Activated CD4-positive, alpha-beta T cell treated with anti-CD3 and anti-CD28 coated beads for 4 hours (primary cell): ENCODE data around the gene BARHL1.

Source experiments
- DNase-seq, 2 donors: peaks; one replicate each; pipeline ENCODE4 v3.0.0-alpha.2; 2020

The BARHL1 gene

DNA sequence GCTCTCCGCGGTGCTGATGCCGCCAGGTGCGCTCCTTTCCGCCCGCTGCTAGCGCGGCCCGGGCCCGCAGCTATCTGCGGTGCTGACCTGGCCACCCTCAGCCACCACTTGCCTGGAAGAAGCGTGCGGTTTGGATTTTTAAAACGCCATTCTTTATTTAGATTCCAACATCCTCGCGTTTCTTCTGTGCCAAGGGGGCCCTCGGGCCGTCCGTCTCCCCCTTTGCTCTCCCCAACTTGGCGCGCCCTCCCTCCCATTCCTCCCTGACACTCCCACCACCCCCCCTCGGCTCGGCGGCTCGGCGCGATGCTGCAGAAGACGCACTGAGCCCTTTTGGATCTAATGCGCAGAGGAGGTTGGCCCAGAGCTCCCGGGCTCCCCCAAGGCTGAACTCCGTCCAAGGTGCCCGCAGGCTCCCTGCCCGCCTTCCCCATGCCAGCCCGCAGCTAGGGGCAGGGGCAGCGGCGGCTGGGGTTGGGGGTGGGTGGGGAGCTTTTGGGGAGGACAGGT is at the start of gene BARHL1:
BARHL1 (plus strand) TSS at position 331 of the 510 bp plus-strand sequence. CDS start 192 bp downstream, outside the sequence.
- DNase-seq, result no peak

- DNase-seq, result no peak
These were observed 47.6 kb upstream of the BARHL1 start for GRCh38 chr9:132534832-132535231.

GRCh38 chr9:132536124-132536523 is 46.3 kb upstream of the BARHL1 start:
- no peak for DNase-seq

- no peak for DNase-seq
These were observed 45.1 kb upstream of the BARHL1 start for GRCh38 chr9:132537352-132537751.

DNA sequence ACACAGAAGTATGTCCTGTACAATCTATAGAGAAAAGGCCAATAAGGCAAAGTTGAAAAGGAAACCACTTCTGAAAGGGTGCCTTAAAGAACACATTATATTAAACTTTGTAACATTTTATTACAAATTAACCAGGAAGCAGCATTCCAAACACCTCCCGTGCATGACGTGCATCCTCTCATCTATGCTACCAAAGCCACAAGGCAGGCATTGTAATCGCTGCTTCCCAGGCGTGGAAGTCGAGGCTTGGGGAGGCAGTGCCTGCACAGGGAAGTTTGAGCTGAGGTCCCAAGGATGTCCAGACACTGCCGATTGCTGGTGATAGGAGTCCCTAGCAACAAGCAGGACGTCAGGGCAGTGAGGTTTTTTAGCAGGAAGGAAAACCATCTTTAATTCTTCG is 44.3 kb upstream of the BARHL1 start:
- no peak for DNase-seq

GRCh38 chr9:132539096-132539495 is 43.3 kb upstream of the BARHL1 start:
- no peak for DNase-seq

DNA sequence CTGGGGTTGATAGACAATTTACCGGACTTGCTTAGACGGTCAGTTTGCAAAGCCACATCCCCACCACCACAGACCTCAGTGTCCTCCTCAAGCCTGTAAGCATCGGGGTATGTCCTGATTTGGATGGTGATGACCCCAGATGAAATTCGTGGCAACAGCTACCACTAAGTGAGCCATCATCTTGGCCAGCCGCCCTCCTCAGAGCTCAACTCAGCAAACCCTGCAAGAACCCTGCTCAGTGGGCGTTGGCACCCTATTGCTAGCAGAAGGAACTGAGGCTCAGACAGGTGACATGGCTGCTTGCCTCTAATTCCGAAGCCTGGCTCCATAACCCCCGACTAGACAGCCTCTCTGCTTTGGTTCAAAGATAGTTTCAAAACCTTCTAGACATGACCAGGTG is 41.4 kb upstream of the BARHL1 start:
- DNase-seq, result no peak

- DNase-seq, result no peak
These were observed 40.3 kb upstream of the BARHL1 start for GRCh38 chr9:132541870-132542830.

DNA sequence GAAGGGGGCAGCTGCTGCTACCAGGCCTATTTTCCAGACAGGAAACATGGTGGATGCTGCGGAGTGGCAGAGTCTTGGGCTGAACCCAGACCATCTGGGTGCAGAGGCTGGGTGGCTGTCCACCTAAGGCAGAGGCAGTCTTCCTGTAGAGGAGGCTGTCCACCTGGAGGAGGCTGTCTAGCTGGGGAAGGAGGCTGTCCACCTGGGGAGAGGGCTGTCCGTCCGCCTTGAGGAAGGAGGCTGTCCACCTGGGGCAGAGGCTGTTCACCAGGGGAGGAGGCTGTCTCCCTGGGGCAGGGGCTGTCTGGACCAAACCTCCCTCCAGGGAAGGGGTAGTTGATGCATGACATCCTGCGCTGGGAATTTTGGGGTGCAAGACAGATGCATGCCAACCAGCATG is 39.2 kb upstream of the BARHL1 start:
- DNase-seq, result no peak

- DNase-seq, result no peak
These were observed 38.4 kb upstream of the BARHL1 start for GRCh38 chr9:132543960-132544359.

- no peak for DNase-seq
These were observed 36.8 kb upstream of the BARHL1 start for GRCh38 chr9:132545578-132545977.

GRCh38 chr9:132546148-132547051 is 36.0 kb upstream of the BARHL1 start:
- DNase-seq, result no peak

DNA sequence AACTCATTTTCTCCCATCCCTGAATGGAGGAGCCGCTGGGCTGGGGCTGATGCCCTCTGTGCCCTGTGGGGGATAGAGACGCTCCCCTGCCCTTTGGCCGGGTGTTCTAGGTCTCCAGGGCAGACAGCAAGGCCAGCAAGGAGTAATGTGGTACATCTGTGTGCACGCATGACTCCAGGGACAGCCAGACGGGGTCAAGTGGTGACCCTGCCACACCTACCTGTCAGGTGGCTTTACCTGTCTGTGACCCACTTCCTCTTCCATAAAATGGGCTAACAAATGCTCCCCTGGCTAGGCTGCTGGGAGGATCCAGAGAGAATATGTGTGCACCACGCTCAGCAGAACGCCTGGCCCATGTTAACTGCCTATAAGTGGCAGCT is 35.4 kb upstream of the BARHL1 start:
- DNase-seq, result no peak

GRCh38 chr9:132547436-132547835 is 35.0 kb upstream of the BARHL1 start:
- no peak for DNase-seq

- no peak for DNase-seq
These were observed 34.3 kb upstream of the BARHL1 start for GRCh38 chr9:132547976-132548730.

DNA sequence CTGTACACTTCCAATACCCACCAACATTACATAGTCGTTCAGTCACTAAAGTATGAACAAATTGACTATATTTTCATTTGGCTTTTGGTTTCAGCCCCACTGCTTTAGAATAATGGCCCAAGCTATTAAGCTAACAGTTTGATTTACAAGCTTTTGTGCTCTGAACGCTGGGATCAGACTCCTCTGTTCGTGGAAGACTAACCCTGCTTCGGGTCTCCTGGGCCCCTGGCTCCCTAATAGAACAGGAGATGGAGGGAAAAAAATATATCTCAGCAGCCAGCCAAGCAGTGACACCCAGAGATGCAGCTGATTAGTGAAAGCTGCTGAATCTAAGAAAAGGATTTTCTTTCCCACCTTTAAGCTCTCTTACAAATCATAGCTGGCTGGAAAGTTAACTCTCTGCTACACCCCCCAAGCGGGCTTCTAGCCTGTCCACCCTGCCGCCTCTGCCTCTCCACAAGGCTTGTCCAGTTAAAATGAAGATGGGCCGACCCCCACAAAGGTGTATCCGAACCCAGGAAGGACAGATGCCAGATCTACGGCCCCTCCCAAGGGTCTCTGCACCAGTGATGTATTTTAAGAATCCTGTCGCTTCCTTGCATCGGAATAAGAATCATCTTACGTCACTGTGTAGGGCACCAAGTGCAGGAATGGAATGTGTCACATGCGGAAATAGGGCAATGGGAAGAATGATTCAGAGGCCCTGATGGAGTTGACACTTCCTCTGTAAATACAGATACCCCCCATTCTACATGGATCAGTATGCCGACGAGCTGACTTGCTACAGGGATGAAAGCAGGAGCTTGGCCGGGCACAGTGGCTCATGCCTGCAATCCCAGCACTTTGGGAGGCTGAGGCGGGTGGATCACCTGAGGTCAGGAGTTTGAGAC is 33.4 kb upstream of the BARHL1 start:
- DNase-seq, result no peak

- no peak for DNase-seq
These were observed 30.9 kb upstream of the BARHL1 start for GRCh38 chr9:132551556-132551955.

- DNase-seq, result no peak
These were observed 30.4 kb upstream of the BARHL1 start for GRCh38 chr9:132552041-132552440.

GRCh38 chr9:132554755-132555154 is 27.7 kb upstream of the BARHL1 start:
- DNase-seq, result no peak

DNA sequence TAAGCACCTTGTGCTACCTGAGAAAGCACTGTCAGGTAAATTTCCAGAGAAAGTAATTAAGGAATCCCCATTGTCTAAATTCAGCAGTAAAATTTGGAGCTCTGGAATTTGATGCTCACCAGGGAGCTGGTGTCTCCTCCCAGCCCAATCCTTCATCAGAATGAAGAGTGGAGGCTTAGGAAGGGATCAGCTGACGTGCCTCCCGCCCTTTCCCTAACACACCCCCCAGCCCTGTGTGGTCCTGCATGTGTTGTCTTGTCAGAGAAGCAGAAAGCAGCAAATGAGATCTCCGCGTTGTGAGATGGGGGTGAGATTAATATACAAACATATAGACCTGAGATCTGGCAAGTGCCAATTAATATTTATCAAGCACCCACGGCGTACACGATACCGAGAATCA is 26.9 kb upstream of the BARHL1 start:
- DNase-seq, result no peak

DNA sequence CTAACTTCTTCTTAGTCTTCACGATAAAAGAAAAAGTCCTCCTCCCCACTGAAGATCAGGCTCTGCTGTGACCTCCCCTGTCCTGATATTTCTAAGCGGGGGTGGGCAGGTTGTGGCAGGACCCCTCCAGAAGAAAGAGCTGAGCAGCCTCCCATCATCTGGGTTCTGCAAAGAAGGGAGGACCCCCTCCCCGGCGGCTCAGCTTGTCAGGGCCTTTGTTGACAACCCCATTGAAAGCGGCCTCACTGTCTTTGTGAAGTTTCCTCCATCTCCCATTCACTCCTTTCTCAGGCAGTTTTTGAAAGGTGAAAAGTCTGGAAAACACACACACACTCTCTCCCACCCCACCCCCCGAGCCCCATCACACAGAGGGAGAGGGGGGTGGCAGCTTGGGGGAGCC is 26.2 kb upstream of the BARHL1 start:
- DNase-seq, result no peak

- no peak for DNase-seq
These were observed 25.7 kb upstream of the BARHL1 start for GRCh38 chr9:132556714-132557113.
